ENCODE results near the gene FHL2. TPM values are rescaled to one million over a fixed set of nuclear protein-coding genes. Genes with fewer than 3 reads are reported as not detected.

FHL2 gene
- total RNA-seq, 2 experiments from 2014 or later, result 0.41 to 0.42 TPM

DNA sequence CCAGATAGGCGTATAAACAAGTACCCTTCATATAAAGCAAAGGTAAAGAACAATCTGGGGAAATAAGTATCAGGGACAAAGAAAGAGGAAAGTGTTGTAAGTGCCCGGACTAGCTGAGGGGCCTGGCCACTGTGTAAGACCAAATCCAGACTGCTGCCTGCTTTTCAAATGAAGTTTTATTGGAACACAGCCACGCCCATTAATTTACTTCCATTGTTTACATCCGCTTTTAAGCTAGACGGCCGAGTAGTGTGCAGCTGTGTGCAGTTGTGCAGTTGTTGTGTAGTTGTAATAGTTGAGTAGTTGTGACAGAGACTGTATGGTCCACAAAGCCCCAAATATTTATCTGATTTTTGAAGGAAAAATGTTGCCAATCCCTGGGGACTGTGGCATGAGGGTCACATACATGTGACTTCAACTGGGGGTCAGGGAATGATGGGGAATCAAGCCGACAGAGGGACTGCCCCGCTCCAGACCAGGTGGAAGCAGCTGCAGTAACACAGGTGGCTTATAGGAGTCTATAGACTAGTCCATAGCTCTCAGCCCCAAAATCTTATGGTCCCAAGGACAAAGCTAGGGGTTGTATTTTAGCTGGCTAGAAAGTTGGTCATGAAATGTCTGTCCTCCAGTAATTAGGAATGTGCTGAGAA is 30.0 kb downstream of the FHL2 start:
- H3K27me3 Mint-ChIP-seq, result no peaks in the 10 kb centered on the region
- ChIA-PET POLR2A (interaction anchor here (1.0 kb wide), 1 partner anchor 150 kb away, joined by 3 read pairs; no protein-coding TSS in a partner anchor), CTCF (interaction anchor here (1.0 to 1.4 kb wide), 2 partner anchors 152 to 176 kb away, joined by 4 to 5 read pairs; no protein-coding TSS in a partner anchor)
- H3K9me3 Mint-ChIP-seq, result no peaks in the 10 kb centered on the region
- ATAC-seq (ENCODE audit: poor library complexity) (no peak), DNase-seq (no peak)
- TF ChIP-seq, protein P1, sequence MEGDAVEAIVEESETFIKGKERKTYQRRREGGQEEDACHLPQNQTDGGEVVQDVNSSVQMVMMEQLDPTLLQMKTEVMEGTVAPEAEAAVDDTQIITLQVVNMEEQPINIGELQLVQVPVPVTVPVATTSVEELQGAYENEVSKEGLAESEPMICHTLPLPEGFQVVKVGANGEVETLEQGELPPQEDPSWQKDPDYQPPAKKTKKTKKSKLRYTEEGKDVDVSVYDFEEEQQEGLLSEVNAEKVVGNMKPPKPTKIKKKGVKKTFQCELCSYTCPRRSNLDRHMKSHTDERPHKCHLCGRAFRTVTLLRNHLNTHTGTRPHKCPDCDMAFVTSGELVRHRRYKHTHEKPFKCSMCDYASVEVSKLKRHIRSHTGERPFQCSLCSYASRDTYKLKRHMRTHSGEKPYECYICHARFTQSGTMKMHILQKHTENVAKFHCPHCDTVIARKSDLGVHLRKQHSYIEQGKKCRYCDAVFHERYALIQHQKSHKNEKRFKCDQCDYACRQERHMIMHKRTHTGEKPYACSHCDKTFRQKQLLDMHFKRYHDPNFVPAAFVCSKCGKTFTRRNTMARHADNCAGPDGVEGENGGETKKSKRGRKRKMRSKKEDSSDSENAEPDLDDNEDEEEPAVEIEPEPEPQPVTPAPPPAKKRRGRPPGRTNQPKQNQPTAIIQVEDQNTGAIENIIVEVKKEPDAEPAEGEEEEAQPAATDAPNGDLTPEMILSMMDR (IDR thresholded peaks at IDR 0.05), result no peak
- Histone ChIP-seq H3K4me3 (ENCODE audit: low read length) (no peak overlapping the region), H3K9me3 (ENCODE audit: control insufficient read depth in 1 of 2, insufficient read depth in 1 of 2, low read length in 2 of 2) (no peaks in the 10 kb centered on the region), H3K4me1 (ENCODE audit: insufficient read depth, low read length) (peaks cover 18% of the 10 kb centered on the region), H3K27me3 (ENCODE audit: control insufficient read depth in 1 of 2, insufficient read depth in 2 of 2, low read length in 2 of 2) (no peaks in the 10 kb centered on the region), H3K36me3 (ENCODE audit: insufficient read depth, low read length) (no peaks in the 10 kb centered on the region), H3K27ac (ENCODE audit: low read depth in 1 of 2, low read length in 2 of 2) (no peak overlapping the region)
- no peak overlapping the region for H3K27ac Mint-ChIP-seq
- H3K36me3 Mint-ChIP-seq (ENCODE audit: low read depth), result no peaks in the 10 kb centered on the region
- intact Hi-C loops (cut with DNase I, micrococcal nuclease), result loop anchor here (1.0 to 5.0 kb wide), 3 partner anchors 176 to 1213 kb away; no protein-coding TSS in a partner anchor
- H3K4me1 Mint-ChIP-seq (ENCODE audit: low read depth), result peaks cover 16% of the 10 kb centered on the region
- H3K4me3 Mint-ChIP-seq, result no peak overlapping the region

DNA sequence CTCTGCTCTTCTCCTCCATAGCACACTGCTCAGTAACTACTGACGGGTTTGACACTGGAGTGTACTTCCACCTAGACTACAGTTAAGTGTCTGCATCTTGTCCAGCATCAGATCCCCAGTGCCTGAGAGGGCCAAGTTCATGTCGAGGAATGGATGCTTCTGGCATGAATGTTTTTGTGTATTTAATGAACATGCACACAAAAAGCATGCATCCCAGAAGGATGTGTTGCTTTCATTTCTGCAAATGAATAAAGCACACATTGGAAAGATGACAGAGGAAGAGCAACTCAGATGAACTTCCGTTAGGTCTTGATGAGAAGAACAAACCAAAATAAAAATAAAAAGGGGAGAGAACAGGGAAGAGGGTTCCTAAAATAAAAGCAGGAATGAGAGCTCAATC is 33.6 kb downstream of the FHL2 start:
- DNase-seq (no peak), ATAC-seq (ENCODE audit: poor library complexity) (no peak)
- Mint-ChIP-seq H3K9me3 (no peaks in the 10 kb centered on the region), H3K4me3 (no peak overlapping the region), H3K27ac (no peak overlapping the region), H3K36me3 (ENCODE audit: low read depth) (peaks cover 9% of the 10 kb centered on the region), H3K27me3 (no peaks in the 10 kb centered on the region), H3K4me1 (ENCODE audit: low read depth) (peaks cover 46% of the 10 kb centered on the region)
- Histone ChIP-seq H3K4me3 (ENCODE audit: low read length) (no peak overlapping the region), H3K27me3 (ENCODE audit: control insufficient read depth in 1 of 2, insufficient read depth in 2 of 2, low read length in 2 of 2) (no peaks in the 10 kb centered on the region), H3K4me1 (ENCODE audit: insufficient read depth, low read length) (peaks cover 15% of the 10 kb centered on the region), H3K36me3 (ENCODE audit: insufficient read depth, low read length) (no peaks in the 10 kb centered on the region), H3K27ac (ENCODE audit: low read depth in 1 of 2, low read length in 2 of 2) (no peak overlapping the region), H3K9me3 (ENCODE audit: control insufficient read depth in 1 of 2, insufficient read depth in 1 of 2, low read length in 2 of 2) (no peaks in the 10 kb centered on the region)
- TF ChIP-seq, protein P1 (IDR thresholded peaks at IDR 0.05), result no peak
- ChIA-PET CTCF (no interaction called here), POLR2A (no interaction called here)
- intact Hi-C loops (cut with DNase I, micrococcal nuclease), result loop anchor here in 1 of 2 experiments (5.0 kb wide), 2 partner anchors 1177 to 1217 kb away; no protein-coding TSS in a partner anchor

DNA sequence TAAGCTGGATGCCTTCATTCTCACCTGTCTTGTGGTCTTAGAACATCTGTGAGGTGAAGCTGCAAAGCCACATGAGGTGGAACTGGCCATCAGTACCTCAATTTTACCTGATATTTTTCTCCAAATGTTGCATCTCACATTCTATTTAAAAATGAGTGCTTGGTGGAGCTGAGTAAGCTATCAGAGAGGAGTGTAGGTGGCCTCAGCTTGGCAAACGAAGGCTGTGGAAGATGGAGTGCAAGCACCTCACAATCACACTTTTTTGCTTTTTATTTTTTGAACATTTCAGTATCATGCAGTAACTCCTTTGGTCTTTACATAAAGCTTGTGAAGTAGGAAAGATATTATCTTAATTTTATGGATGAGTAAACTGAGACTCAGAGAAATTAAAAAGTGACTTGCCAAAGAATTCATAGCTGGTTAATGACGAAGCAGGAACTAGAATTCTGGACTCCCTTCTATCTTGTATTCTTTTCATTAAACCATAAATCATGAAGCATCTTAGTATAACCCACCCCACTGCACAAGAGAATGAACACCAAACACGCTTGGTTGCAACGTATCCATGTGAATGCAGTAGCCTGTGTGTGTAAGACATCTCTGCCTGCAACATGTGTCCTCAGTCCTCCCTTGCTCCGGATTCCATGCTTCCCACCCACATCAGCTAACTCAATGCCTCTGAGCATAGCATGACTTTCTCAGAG is 34.3 kb downstream of the FHL2 start:
- peaks cover 12% of the 10 kb centered on the region for H3K36me3 Mint-ChIP-seq (ENCODE audit: low read depth)

More for the DNA sequence above, 34.3 kb downstream of the FHL2 start:
- intact Hi-C loops (cut with DNase I, micrococcal nuclease), result loop anchor here in 1 of 2 experiments (5.0 kb wide), 2 partner anchors 1178 to 1218 kb away; no protein-coding TSS in a partner anchor
- Histone ChIP-seq H3K4me3 (ENCODE audit: low read length) (no peak overlapping the region), H3K9me3 (ENCODE audit: control insufficient read depth in 1 of 2, insufficient read depth in 1 of 2, low read length in 2 of 2) (no peaks in the 10 kb centered on the region), H3K27me3 (ENCODE audit: control insufficient read depth in 1 of 2, insufficient read depth in 2 of 2, low read length in 2 of 2) (no peaks in the 10 kb centered on the region), H3K36me3 (ENCODE audit: insufficient read depth, low read length) (peaks cover 2% of the 10 kb centered on the region), H3K27ac (ENCODE audit: low read depth in 1 of 2, low read length in 2 of 2) (no peak overlapping the region), H3K4me1 (ENCODE audit: insufficient read depth, low read length) (peaks cover 9% of the 10 kb centered on the region)
- TF ChIP-seq, protein P1 (IDR thresholded peaks at IDR 0.05), result no peak
- Mint-ChIP-seq H3K9me3 (no peaks in the 10 kb centered on the region), H3K27ac (no peak overlapping the region), H3K27me3 (no peaks in the 10 kb centered on the region), H3K4me3 (no peak overlapping the region), H3K4me1 (ENCODE audit: low read depth) (peaks cover 44% of the 10 kb centered on the region)
- no peak for ATAC-seq (ENCODE audit: poor library complexity)
- POLR2A ChIA-PET, result interaction anchor here (1.0 kb wide), 1 partner anchor 36 kb away, joined by 3 read pairs; no protein-coding TSS in a partner anchor
- DNase-seq, result no peak
- CTCF ChIA-PET, result no interaction called here
